ENCODE data around the gene XXYLT1. TPM values are rescaled to one million over a fixed set of nuclear protein-coding genes. Genes with fewer than 3 reads are reported as not detected.

Gene XXYLT1
- total RNA-seq, 2 donors from 2014 or later: 1.3 to 4.2 TPM

- Histone ChIP-seq H3K36me3 (replicated peaks in 1 of 2; ENCODE audit: insufficient read depth in 1 of 2, low read depth in 2 of 2) (no peaks in the 10 kb centered on the region), H3K27me3 (no peaks in the 10 kb centered on the region), H3K9me3 (no peaks in the 10 kb centered on the region), H3K4me3 (no peak overlapping the region), H3K4me1 (no peaks in the 10 kb centered on the region), H3K27ac (no peak overlapping the region)
- 71 to 83% methylated on average over 4 of the region's 4 CpGs for WGBS, 2 donors
- DNase-seq (no peak), ATAC-seq (no peak)
- intact Hi-C loops (cut with DNase I): no loop called here
- TF ChIP-seq CTCF (IDR thresholded peaks at IDR 0.05) (no peak), POLR2A (IDR thresholded peaks at IDR 0.05) (no peak)
Measured at GRCh38 chr3:195133013-195133412, 137.9 kb downstream of the XXYLT1 start.

- Histone ChIP-seq H3K4me1 (no peaks in the 10 kb centered on the region), H3K27ac (no peak overlapping the region), H3K36me3 (replicated peaks in 1 of 2; ENCODE audit: insufficient read depth in 1 of 2, low read depth in 2 of 2) (no peaks in the 10 kb centered on the region), H3K4me3 (no peak overlapping the region), H3K27me3 (no peaks in the 10 kb centered on the region), H3K9me3 (no peaks in the 10 kb centered on the region)
- WGBS, 2 donors: 93 to 96% methylated on average over 4 of the region's 4 CpGs
- ATAC-seq (no peak), DNase-seq (no peak)
- intact Hi-C loops (cut with DNase I): no loop called here
- TF ChIP-seq POLR2A (IDR thresholded peaks at IDR 0.05): no peak
- no peak for TF ChIP-seq CTCF (IDR thresholded peaks at IDR 0.05)
Measured at GRCh38 chr3:195131176-195131575, 139.8 kb downstream of the XXYLT1 start.

- Histone ChIP-seq H3K27me3 (no peaks in the 10 kb centered on the region), H3K4me1 (no peaks in the 10 kb centered on the region), H3K27ac (no peak overlapping the region), H3K4me3 (no peak overlapping the region), H3K36me3 (replicated peaks in 1 of 2; ENCODE audit: insufficient read depth in 1 of 2, low read depth in 2 of 2) (no peaks in the 10 kb centered on the region), H3K9me3 (no peaks in the 10 kb centered on the region)
- 66 to 67% methylated on average over 11 of the region's 11 CpGs for WGBS, 2 donors
- TF ChIP-seq POLR2A (IDR thresholded peaks at IDR 0.05): no peak
- no peak for TF ChIP-seq CTCF (IDR thresholded peaks at IDR 0.05)
- ATAC-seq (no peak), DNase-seq (no peak)
- intact Hi-C loops (cut with DNase I): no loop called here
Measured at GRCh38 chr3:195129644-195130492, 141.1 kb downstream of the XXYLT1 start.

- H3K36me3 ChIP-seq (replicated peaks in 1 of 2; ENCODE audit: insufficient read depth in 1 of 2, low read depth in 2 of 2): no peaks in the 10 kb centered on the region
- no peak overlapping the region for H3K4me3 ChIP-seq
- DNase-seq (no peak), ATAC-seq (no peak)
- no peak overlapping the region for H3K27ac ChIP-seq
- H3K4me1 ChIP-seq: no peaks in the 10 kb centered on the region
- no peaks in the 10 kb centered on the region for H3K9me3 ChIP-seq
- intact Hi-C loops (cut with DNase I): no loop called here
- no peak for TF ChIP-seq POLR2A (IDR thresholded peaks at IDR 0.05)
- TF ChIP-seq CTCF (IDR thresholded peaks at IDR 0.05): no peak
- WGBS, 2 donors: 95% methylated on average over 12 of the region's 12 CpGs
- H3K27me3 ChIP-seq: no peaks in the 10 kb centered on the region
Measured at GRCh38 chr3:195129072-195129643, 141.8 kb downstream of the XXYLT1 start.
